Fibroblast of skin of right biceps (primary cell): ENCODE results near the gene OSGIN1.

Source experiments
- DNase-seq: peaks from one replicate; pipeline ENCODE4 v3.0.0-alpha.2; 2013

OSGIN1 gene

GRCh38 chr16:83958846-83959565 lies 6.0 kb downstream of the OSGIN1 start:
- DNase-seq, result no peak

DNA sequence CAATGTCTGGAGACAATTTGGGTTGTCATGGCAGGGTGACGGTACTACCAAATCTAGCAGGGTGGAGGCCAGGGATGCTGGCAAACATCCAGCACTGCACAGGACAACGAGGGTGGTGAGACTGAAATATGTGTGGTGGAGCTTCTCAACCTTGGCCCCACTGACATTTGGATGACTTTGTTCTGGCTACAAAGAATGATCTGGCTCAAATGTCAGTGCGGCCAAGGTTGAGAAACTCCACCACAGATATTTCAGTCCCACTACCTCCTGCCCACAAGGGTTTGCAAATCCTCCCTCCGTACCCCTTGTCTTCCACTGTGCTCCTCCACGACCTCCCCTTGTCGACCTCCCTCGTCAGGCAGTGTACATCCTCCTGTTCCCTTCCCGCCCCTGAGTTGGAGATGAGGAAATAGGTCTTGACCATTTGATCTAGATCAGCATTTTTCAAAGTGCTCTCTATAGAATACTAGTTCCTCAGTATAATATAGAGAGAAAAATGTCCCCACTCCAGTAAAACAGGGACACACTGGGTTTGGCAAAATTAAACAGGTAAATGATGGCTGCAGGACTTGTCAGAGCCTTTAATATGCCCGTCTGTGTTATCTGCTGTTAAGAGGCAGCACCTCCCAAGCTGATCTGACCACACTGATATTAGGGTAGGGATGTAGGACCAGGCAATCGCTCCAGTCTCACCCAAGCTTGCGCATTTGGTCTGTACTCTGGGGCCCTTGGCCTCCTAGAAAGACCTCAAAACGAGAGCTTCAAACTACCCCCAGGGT lies 6.8 kb downstream of the OSGIN1 start:
- DNase-seq, result no peak

GRCh38 chr16:83960521-83961249 lies 7.6 kb downstream of the OSGIN1 start:
- no peak for DNase-seq

DNA sequence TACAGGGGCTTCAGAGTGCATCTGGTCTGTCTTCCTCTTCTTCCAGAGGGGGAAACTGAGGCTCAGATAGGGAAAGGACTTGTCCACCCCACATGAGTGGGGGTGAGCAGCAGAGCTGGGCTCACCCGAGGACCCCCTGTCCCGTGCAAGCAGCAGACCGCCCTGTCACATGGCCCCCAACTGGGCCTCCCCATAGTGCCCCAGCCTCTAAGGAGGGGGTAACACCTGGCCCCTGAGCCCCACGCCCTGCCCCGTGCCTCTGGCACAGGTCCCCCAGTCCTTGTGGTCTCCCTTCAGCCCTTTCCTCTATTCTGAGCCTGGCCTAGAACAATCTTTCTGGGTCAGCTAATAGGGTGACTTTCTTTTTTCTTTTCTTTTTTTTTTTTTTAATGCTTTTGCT lies 8.6 kb downstream of the OSGIN1 start:
- no peak for DNase-seq

GRCh38 chr16:83963277-83964119 lies 10.5 kb downstream of the OSGIN1 start:
- DNase-seq, result no peak

DNA sequence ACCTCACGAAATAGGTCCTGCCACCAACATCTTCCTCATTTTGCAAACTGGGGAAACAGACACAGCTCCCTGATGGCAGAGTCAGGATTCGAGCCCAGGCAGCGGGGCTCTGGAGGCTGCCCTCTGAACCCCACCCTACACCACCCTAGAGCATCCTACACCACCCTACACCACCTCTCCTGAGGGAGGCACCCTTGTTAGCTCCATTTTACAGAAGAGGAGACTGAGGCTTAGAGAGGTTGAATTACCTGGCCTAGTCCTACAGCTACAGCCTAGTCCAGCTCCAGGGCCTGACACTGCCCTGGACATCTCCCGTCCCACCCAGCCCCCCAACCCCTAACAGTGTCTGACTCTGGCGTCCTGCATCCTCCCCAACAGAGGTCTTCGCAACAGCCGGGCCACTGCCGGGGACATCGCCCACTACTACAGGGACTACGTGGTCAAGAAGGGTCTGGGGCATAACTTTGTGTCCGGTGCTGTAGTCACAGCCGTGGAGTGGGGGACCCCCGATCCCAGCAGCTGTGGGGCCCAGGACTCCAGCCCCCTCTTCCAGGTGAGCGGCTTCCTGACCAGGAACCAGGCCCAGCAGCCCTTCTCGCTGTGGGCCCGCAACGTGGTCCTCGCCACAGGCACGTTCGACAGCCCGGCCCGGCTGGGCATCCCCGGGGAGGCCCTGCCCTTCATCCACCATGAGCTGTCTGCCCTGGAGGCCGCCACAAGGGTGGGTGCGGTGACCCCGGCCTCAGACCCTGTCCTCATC lies 11.8 kb downstream of the OSGIN1 start:
- DNase-seq, result no peak

DNA sequence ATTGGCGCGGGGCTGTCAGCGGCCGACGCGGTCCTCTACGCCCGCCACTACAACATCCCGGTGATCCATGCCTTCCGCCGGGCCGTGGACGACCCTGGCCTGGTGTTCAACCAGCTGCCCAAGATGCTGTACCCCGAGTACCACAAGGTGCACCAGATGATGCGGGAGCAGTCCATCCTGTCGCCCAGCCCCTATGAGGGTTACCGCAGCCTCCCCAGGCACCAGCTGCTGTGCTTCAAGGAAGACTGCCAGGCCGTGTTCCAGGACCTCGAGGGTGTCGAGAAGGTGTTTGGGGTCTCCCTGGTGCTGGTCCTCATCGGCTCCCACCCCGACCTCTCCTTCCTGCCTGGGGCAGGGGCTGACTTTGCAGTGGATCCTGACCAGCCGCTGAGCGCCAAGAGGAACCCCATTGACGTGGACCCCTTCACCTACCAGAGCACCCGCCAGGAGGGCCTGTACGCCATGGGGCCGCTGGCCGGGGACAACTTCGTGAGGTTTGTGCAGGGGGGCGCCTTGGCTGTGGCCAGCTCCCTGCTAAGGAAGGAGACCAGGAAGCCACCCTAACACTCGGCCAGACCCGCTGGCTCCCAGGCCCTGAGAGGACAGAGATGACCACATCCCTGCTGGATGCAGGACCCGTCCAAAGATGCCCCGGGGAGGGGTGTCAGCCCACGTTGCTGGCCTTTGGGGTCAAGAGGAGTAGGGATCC lies 12.6 kb downstream of the OSGIN1 start:
- no peak for DNase-seq

DNA sequence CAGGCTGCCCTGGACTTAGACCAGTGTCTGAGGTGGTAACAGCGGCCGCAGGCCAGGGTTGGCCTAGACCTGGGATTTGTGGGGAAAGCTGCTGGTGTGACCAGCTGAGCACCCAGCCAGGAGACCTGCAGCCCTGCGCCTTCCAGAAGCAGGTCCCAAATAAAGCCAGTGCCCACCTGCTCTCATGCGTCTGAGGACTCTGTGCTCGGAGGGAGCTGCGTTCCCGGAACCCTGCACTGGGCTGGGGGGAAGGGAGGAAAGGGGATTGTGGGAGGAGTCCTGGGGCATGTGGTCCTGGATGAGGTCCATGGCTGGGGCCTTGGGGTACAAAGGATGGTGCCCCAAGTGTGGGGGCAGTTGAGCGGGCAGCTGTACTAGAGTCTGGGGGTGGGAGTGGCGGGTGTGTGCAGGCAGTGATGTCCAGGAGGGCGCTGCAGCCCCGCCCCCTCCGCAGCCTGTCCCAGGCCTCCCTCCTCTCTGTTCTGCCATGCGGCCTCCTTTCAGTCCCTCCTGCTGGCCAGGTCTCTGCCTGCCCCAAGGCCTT lies 13.2 kb downstream of the OSGIN1 start:
- DNase-seq, result no peak

DNA sequence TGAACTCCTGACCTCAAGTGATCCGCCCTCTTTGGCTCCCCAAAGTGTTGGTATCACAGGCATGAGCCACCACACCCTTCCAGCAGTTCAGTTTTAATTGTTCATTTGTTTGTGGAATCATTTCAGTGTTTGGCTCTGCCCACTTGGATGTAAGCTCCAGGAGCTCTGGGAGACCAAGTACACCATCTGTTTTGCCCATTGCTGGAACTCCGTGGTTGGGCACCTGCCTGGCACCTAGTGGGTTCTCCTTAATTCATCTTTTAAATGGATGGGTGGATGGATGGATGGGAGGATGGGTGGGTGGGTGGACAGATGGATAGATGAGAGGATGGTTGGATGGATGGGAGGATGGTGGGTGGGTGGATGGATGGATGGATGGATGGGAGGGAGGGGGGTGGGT lies 14.1 kb downstream of the OSGIN1 start:
- no peak for DNase-seq

GRCh38 chr16:83967838-83968305 lies 14.8 kb downstream of the OSGIN1 start, which contains the start of gene NECAB2:
Gene NECAB2 (plus strand): TSS chr16:83968244. CDS start chr16:83968649, 405 bp downstream.
- DNase-seq, result no peak

GRCh38 chr16:83968306-83968851 lies 15.3 kb downstream of the OSGIN1 start:
- DNase-seq, result no peak

GRCh38 chr16:83968891-83969649 lies 16.0 kb downstream of the OSGIN1 start:
- no peak for DNase-seq

- no peak for DNase-seq
These were observed 16.9 kb downstream of the OSGIN1 start for GRCh38 chr16:83969771-83970429.

DNA sequence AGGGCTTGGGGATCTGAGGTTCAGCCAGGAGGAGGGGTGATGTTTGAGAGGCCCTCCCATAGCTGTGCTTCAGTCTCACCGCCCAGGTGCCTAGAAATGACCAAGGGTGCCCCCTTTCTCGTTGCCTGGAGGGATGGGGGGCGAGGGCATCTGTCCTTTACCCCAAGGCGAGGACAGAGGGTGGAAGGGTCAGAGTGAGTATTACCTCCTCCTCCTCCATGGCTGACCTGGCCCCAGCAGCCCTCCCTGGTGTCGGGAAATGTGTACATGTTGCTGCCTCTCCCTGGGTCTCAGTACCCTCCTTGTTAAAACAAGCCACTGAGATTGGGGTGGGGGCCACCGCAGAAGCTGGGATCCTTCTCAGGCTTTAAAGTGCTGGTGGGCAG lies 17.4 kb downstream of the OSGIN1 start:
- DNase-seq, result no peak

DNA sequence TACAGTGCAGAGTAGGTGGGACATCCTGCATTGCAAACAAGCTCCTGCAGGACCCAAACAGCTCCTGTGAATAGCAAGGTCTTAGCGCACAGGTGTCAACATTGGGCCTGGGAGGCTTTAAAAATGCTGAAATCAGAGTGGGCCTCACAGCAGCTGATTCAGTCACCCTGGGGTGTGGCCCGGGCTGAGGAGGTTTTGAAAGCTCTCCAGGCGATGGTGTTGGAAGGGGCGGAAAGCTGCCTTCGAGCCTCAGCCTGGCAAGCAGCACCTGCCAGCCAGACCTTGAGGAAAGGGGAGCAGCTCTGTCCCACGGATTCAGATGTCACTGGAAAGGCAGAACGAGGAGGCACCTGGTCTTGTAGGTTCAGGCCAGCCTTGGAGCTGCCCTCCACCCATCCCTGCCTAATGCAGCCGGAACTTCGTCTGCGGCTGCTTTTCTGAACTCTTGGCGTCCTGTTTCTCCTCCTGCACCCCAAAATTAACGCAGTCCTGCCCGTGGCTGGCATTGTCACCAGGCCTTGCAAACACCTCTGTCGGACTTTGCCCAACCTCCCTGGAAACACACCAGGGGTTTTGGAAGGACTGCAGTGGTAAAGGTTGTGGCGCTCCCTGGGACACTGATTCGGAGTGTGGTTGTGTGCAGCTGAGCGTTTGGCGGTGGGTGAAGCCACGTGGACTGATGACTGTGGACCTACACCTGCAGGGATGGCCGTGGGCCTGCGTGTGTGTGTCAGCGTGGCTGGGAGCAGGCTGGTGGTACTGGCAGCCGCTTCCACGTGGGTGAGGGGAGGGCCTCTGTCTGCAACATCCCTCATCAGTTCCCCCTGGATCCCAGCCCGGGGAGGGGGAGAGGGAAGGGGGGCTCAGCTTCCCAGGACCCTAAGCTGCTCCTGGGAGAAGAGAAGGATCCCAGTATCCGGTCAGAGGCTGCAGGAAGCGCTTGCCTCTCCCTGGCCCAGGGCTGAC lies 18.4 kb downstream of the OSGIN1 start:
- DNase-seq, result no peak

GRCh38 chr16:83972256-83973008 lies 19.4 kb downstream of the OSGIN1 start:
- DNase-seq, result no peak

DNA sequence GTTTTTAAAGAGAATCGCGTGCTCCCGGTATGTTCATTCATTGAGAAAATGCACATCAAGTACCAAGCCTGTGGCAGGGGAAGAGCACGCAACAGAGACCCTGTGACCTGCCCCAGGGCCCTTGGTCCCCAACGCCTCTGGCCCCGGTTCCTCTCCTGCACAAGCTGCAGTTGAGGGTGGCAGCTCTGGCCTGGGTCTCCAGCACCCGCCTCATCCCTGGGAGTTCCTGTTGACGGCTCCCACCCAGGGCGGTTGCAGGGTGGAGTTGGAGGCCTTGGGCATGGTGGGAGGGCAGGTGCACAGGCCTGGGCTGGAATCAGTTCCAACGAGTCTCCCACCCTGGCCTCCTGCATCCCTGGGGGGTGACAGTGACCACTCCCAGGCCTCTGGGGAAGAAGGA lies 20.0 kb downstream of the OSGIN1 start:
- no peak for DNase-seq
